Right kidney (tissue), 1 donor: Measurements from ENCODE around the gene ANKHD1.

Experiments used
- DNase-seq: peaks from one replicate; pipeline ENCODE4 v3.0.0-alpha.2; 2016

The ANKHD1 gene

GRCh38 chr5:140367256-140368013, 34.2 kb upstream of the ANKHD1 start:
- no peak for DNase-seq

GRCh38 chr5:140371356-140372151, 30.1 kb upstream of the ANKHD1 start:
- no peak for DNase-seq

- DNase-seq: peak; percentile 44
Measured at GRCh38 chr5:140372971-140373487, 28.6 kb upstream of the ANKHD1 start.

- DNase-seq: no peak
Measured at GRCh38 chr5:140381351-140381750, 20.3 kb upstream of the ANKHD1 start.

- no peak for DNase-seq
Measured at GRCh38 chr5:140381972-140382371, 19.7 kb upstream of the ANKHD1 start.

- DNase-seq: no peak
Measured at GRCh38 chr5:140382866-140383265, 18.8 kb upstream of the ANKHD1 start.

- DNase-seq: no peak
Measured at GRCh38 chr5:140383300-140383699, 18.3 kb upstream of the ANKHD1 start.

- no peak for DNase-seq
Measured at GRCh38 chr5:140388052-140388451, 13.6 kb upstream of the ANKHD1 start.

GRCh38 chr5:140391312-140391711, 10.3 kb upstream of the ANKHD1 start:
- DNase-seq: no peak

GRCh38 chr5:140391732-140392131, 9.9 kb upstream of the ANKHD1 start:
- DNase-seq: no peak

GRCh38 chr5:140393738-140394137, 7.9 kb upstream of the ANKHD1 start:
- DNase-seq: no peak

- DNase-seq: no peak
Measured at GRCh38 chr5:140398379-140398811, 3.2 kb upstream of the ANKHD1 start.

GRCh38 chr5:140399979-140400729, 1.5 kb upstream of the ANKHD1 start:
- no peak for DNase-seq

GRCh38 chr5:140400730-140401361, 787 bp upstream of the ANKHD1 start:
- peak; percentile 99 for DNase-seq

- no peak for DNase-seq
Measured at GRCh38 chr5:140402258-140403074, 833 bp downstream of the ANKHD1 start.

GRCh38 chr5:140403613-140404012, 2.0 kb downstream of the ANKHD1 start:
- no peak for DNase-seq

GRCh38 chr5:140408750-140409241, 7.2 kb downstream of the ANKHD1 start:
- DNase-seq: no peak

GRCh38 chr5:140413230-140413629, 11.6 kb downstream of the ANKHD1 start:
- DNase-seq: no peak

- no peak for DNase-seq
Measured at GRCh38 chr5:140417235-140417634, 15.6 kb downstream of the ANKHD1 start.

GRCh38 chr5:140418862-140419520, 17.4 kb downstream of the ANKHD1 start:
- no peak for DNase-seq

GRCh38 chr5:140420226-140420570, 18.6 kb downstream of the ANKHD1 start:
- no peak for DNase-seq
